Gastrocnemius medialis (tissue), 4 donors: ENCODE results near the gene REEP1. TPM values are rescaled to one million over a fixed set of nuclear protein-coding genes. Genes with fewer than 3 reads are reported as not detected.
A peak's percentile ranks its signal among the peaks of the same experiment; 100 is the strongest.

Experiments used
- ATAC-seq, 2 donors: fragments of 150-250 bp; one replicate each; pipeline ENCODE4 v1.9.1; 2016
- DNase-seq, 2 donors: peaks; one replicate each; pipeline ENCODE4 v3.0.0-alpha.2; 2019
- H3K27ac ChIP-seq, 4 donors: fragments of 200-600 bp; sonication (generic); 1 replicate in 1 of 4; 2 replicates in 3 of 4; pipeline ENCODE4 v1.5.1; 2016 to 2018; ENCODE audit warnings: mild to moderate bottlenecking in 2 of 4, moderate library complexity in 1 of 4
- H3K27me3 ChIP-seq, 3 donors: fragments of 200-600 bp; sonication (generic) in 2 of 3; 1 replicate in 1 of 3; 2 replicates in 2 of 3; pipeline versions ENCODE4 v1.5.1 to v1.6.0; 2016 to 2019; ENCODE audit warnings: mild to moderate bottlenecking in 1 of 3, moderate library complexity in 1 of 3
- H3K36me3 ChIP-seq, 2 donors: fragments of 200-600 bp; sonication (generic) in 1 of 2; one replicate each; pipeline ENCODE4 v1.5.1; 2017 to 2018
- H3K4me1 ChIP-seq, 2 donors: fragments of 200-600 bp; sonication (generic) in 1 of 2; one replicate each; pipeline ENCODE4 v1.5.1; 2016 to 2017; ENCODE audit warnings: mild to moderate bottlenecking in 2 of 2
- H3K4me3 ChIP-seq, 4 donors: fragments of 200-600 bp; sonication (generic) in 3 of 4; 1 replicate in 1 of 4; 2 replicates in 3 of 4; pipeline ENCODE4 v1.5.1; 2016 to 2019; ENCODE audit warnings: mild to moderate bottlenecking in 2 of 4
- H3K9me3 ChIP-seq, 3 donors: fragments of 200-600 bp; sonication (generic) in 2 of 3; 1 replicate in 1 of 3; 2 replicates in 2 of 3; pipeline ENCODE4 v1.5.1; 2016 to 2019
- CTCF ChIP-seq, 5 experiments: fragments of 450-650 bp in 3 of 5; fragments of 200-600 bp in 2 of 5; sonication (generic) in 2 of 5; IDR thresholded peaks in 4 of 5; conservative IDR thresholded peaks in 1 of 5; 1 replicate in 4 of 5; 2 replicates in 1 of 5; pipeline ENCODE4 v1.5.1; 2016 to 2019; ENCODE audit warnings: antibody characterized with exemption in 5 of 5, mild to moderate bottlenecking in 3 of 5, moderate library complexity in 3 of 5
- POLR2A ChIP-seq, 2 donors: fragments of 450-650 bp; IDR thresholded peaks; one replicate each; pipeline ENCODE4 v1.6.1; 2017; ENCODE audit warnings: antibody characterized with exemption in 2 of 2, mild to moderate bottlenecking in 2 of 2, moderate library complexity in 2 of 2
- in situ Hi-C, 4 donors: fragments of 200-750 bp; cut with MboI; loops; one replicate each; pipeline versions ENCODE4 v1.15.0 to v1.8.0; 2017; ENCODE audit warnings: low sequenced_read_pairs in 4 of 4
- intact Hi-C: fragments of 100-400 bp; cut with DNase I; formaldehyde crosslinking; loops from one replicate; pipeline ENCODE4 v1.15.1; 2023; ENCODE audit warnings: low total_unique reads
- total RNA-seq, 4 donors: library from RNA; depleted of rRNA; stranded (reverse); fragments of >200 nt; gene quantifications; one replicate each; pipeline versions ENCODE4 v1.1.0 to v1.2.3, GENCODE V29; 2016

The REEP1 gene
- total RNA-seq, 4 donors from 2014 or later = 4.2 to 16.0 (median 6.3) TPM

GRCh38 chr2:86286516-86286915 lies 50.9 kb downstream of the REEP1 start:
- no peaks in the 10 kb centered on the region for H3K9me3 ChIP-seq
- intact Hi-C loops = no loop called here

GRCh38 chr2:86285981-86286380 lies 51.4 kb downstream of the REEP1 start:
- Histone ChIP-seq H3K27me3 (no peaks in the 10 kb centered on the region), H3K27ac (peak overlapping the region in 2 of 4 donors; percentile 81), H3K36me3 (no peaks in the 10 kb centered on the region), H3K9me3 (no peaks in the 10 kb centered on the region), H3K4me1 (peaks cover 28 to 44% of the 10 kb centered on the region in 2 donors), H3K4me3 (no peak overlapping the region)
- intact Hi-C loops (no loop called here), in situ Hi-C loops (no loop called here)
- TF ChIP-seq POLR2A (IDR thresholded peaks at IDR 0.05) (no peak), CTCF (IDR thresholded peaks at IDR 0.05 in 4 of 5, conservative IDR thresholded peaks at IDR 0.05 in 1 of 5) (no peak)
- no peak for ATAC-seq
- DNase-seq = no peak

More at GRCh38 chr2:86286516-86286915, 50.9 kb downstream of the REEP1 start:
- H3K36me3 ChIP-seq = no peaks in the 10 kb centered on the region
- DNase-seq (no peak), ATAC-seq (no peak)
- TF ChIP-seq CTCF (IDR thresholded peaks at IDR 0.05 in 4 of 5, conservative IDR thresholded peaks at IDR 0.05 in 1 of 5) (no peak), POLR2A (IDR thresholded peaks at IDR 0.05) (no peak)
- H3K4me1 ChIP-seq = peaks cover 30 to 47% of the 10 kb centered on the region in 2 donors
- H3K4me3 ChIP-seq = no peak overlapping the region
- H3K27ac ChIP-seq = no peak overlapping the region
- H3K27me3 ChIP-seq = no peaks in the 10 kb centered on the region
- in situ Hi-C loops = no loop called here

- TF ChIP-seq CTCF (IDR thresholded peaks at IDR 0.05 in 4 of 5, conservative IDR thresholded peaks at IDR 0.05 in 1 of 5) = no peak
- TF ChIP-seq POLR2A (IDR thresholded peaks at IDR 0.05) = no peak
- peaks cover 28 to 44% of the 10 kb centered on the region in 2 donors for H3K4me1 ChIP-seq
- H3K4me3 ChIP-seq = no peak overlapping the region
- H3K9me3 ChIP-seq = no peaks in the 10 kb centered on the region
- no peaks in the 10 kb centered on the region for H3K36me3 ChIP-seq
- intact Hi-C loops (no loop called here), in situ Hi-C loops (no loop called here)
- H3K27ac ChIP-seq = peak overlapping the region; percentile 79 to 87 (median 81)
- DNase-seq = no peak
- no peaks in the 10 kb centered on the region for H3K27me3 ChIP-seq
- no peak for ATAC-seq
Measured at GRCh38 chr2:86285571-86285970, 51.9 kb downstream of the REEP1 start.

- TF ChIP-seq POLR2A (IDR thresholded peaks at IDR 0.05) (no peak), CTCF (IDR thresholded peaks at IDR 0.05 in 4 of 5, conservative IDR thresholded peaks at IDR 0.05 in 1 of 5) (no peak)
- Histone ChIP-seq H3K9me3 (no peaks in the 10 kb centered on the region), H3K4me3 (no peak overlapping the region), H3K36me3 (no peaks in the 10 kb centered on the region), H3K27ac (peak overlapping the region; percentile 79 to 87 (median 81)), H3K4me1 (peaks cover 32 to 44% of the 10 kb centered on the region in 2 donors), H3K27me3 (no peaks in the 10 kb centered on the region)
- ATAC-seq (no peak), DNase-seq (no peak)
- intact Hi-C loops = no loop called here
- in situ Hi-C loops = no loop called here
Measured at GRCh38 chr2:86284987-86285386, 52.4 kb downstream of the REEP1 start.

- peak overlapping the region; percentile 79 to 87 (median 81) for H3K27ac ChIP-seq
- H3K27me3 ChIP-seq = no peaks in the 10 kb centered on the region
- H3K4me1 ChIP-seq = peaks cover 38 to 48% of the 10 kb centered on the region in 2 donors
- DNase-seq (peak; percentile 83 to 91), ATAC-seq (peak; percentile 80 to 88)
- H3K4me3 ChIP-seq = no peak overlapping the region
- intact Hi-C loops = no loop called here
- in situ Hi-C loops = no loop called here
- H3K9me3 ChIP-seq = no peaks in the 10 kb centered on the region
- TF ChIP-seq POLR2A (IDR thresholded peaks at IDR 0.05) (peak in 1 of 2 donors; percentile 20), CTCF (IDR thresholded peaks at IDR 0.05 in 4 of 5, conservative IDR thresholded peaks at IDR 0.05 in 1 of 5) (no peak)
- H3K36me3 ChIP-seq = no peaks in the 10 kb centered on the region
Measured at GRCh38 chr2:86284401-86284841, 53.0 kb downstream of the REEP1 start.
